K562 (cell line): ENCODE results near the gene CDKN2AIPNL. TPM values are rescaled to one million over a fixed set of nuclear protein-coding genes. Genes with fewer than 3 reads are reported as not detected.

Experiments
- BACH1 ChIP-seq: fragments of 200-800 bp; sonication (Bioruptor generic); IDR thresholded peaks from 2 replicates; pipeline ENCODE4 v1.6.1; 2016; ENCODE audit warnings: missing genetic modification characterization, missing compliant biosample characterization
- DIDO1 ChIP-seq: fragments of 450-650 bp; IDR thresholded peaks from 2 replicates; pipeline ENCODE4 v1.6.1; 2016; ENCODE audit warnings: low read depth, missing biosample characterization, missing genetic modification characterization
- GABPB2 ChIP-seq: fragments of 250-450 bp; sonication (Bioruptor Pico); conservative IDR thresholded peaks from 2 replicates; pipeline ENCODE4 v1.5.1; 2021; ENCODE audit warnings: mild to moderate bottlenecking
- KDM5B ChIP-seq: fragments of 200-600 bp; sonication (generic); IDR thresholded peaks from 2 replicates; pipeline ENCODE4 v1.6.1; 2012; ENCODE audit warnings: low read depth, mild to moderate bottlenecking, moderate library complexity, low read length, control low read depth, inconsistent platforms; ENCODE audit not compliant: insufficient replicate concordance
- NCOA1 ChIP-seq: fragments of 450-650 bp; IDR thresholded peaks from 2 replicates; pipeline ENCODE4 v1.6.1; 2016; ENCODE audit warnings: low read depth
- NCOA4 ChIP-seq: fragments of 450-650 bp; IDR thresholded peaks from 2 replicates; pipeline ENCODE4 v1.6.1; 2018; ENCODE audit warnings: mild to moderate bottlenecking; ENCODE audit not compliant: partially characterized antibody
- TBP ChIP-seq: optimal IDR thresholded peaks from 2 replicates; pipeline ENCODE3; 2011; ENCODE audit warnings: low read depth, low read length, improper control_type of control experiment
- YBX1 ChIP-seq: fragments of 450-650 bp; IDR thresholded peaks from 2 replicates; pipeline ENCODE4 v1.7.1; 2016; ENCODE audit warnings: mild to moderate bottlenecking
- ZNF717 ChIP-seq: fragments of 250-450 bp; sonication (Bioruptor Pico); IDR thresholded peaks from 2 replicates; pipeline ENCODE4 v1.5.0; 2021
- ZNF764 ChIP-seq: fragments of 250-450 bp; sonication (Bioruptor Pico); IDR thresholded peaks from 2 replicates; pipeline ENCODE4 v1.4.0; 2020; ENCODE audit warnings: low read depth, mild to moderate bottlenecking, moderate library complexity
- polyA plus RNA-seq, 8 experiments: library from polyadenylated mRNA; depleted of rRNA in 4 of 8; stranded (reverse) in 5 of 8; unstranded in 3 of 8; fragments of >200 nt; fragmentation: Nextera tagmentation in 2 of 8; fragmentation: Illumina TruSeq in 1 of 8; extraction: Ambion mirVana in 2 of 8; extraction: Trizol in 1 of 8; gene quantifications; 2 replicates each; pipeline versions ENCODE4 v1.2.1 to v1.2.3, GENCODE V29; 2011 to 2014; ENCODE audit warnings: inconsistent platforms in 1 of 8, missing spikeins in 1 of 8
- total RNA-seq, 7 experiments: library from RNA; depleted of rRNA in 6 of 7; stranded (reverse); fragments of >200 nt in 6 of 7; fragmentation: Illumina TruSeq in 2 of 7; extraction: Trizol in 2 of 7; gene quantifications; 2 replicates each; pipeline versions ENCODE4 v1.2.1 to v1.2.3, GENCODE V29; 2011 to 2021; ENCODE audit warnings: low replicate concordance in 1 of 7
- TF ChIP-seq, protein P1 (sequence below): fragments of 200-800 bp; sonication (Bioruptor generic); IDR thresholded peaks from 2 replicates; pipeline ENCODE4 v1.6.1; 2017; ENCODE audit warnings: missing genetic modification characterization, missing compliant biosample characterization
- TF ChIP-seq, protein P2 (sequence below), 2 experiments: fragments of 450-650 bp in 1 of 2; sonication (generic) in 1 of 2; formaldehyde crosslinking in 1 of 2; IDR thresholded peaks; 2 replicates each; pipeline versions ENCODE4 v1.7.1 to v1.9.0; 2016 to 2022; ENCODE audit warnings: inconsistent platforms in 1 of 2, mild to moderate bottlenecking in 1 of 2, missing genetic modification reagents in 1 of 2
- TF ChIP-seq, protein P3 (sequence below): fragments of 250-450 bp; sonication (Bioruptor Pico); IDR thresholded peaks from 2 replicates; pipeline ENCODE4 v1.5.0; 2021

CDKN2AIPNL gene
- total and polyA plus RNA-seq, 9 of the 15 experiments (the other 6 are each of a cell fraction or from before 2014, with no cell fraction given), result 19.9 to 46.9 (median 42.2) TPM

DNA sequence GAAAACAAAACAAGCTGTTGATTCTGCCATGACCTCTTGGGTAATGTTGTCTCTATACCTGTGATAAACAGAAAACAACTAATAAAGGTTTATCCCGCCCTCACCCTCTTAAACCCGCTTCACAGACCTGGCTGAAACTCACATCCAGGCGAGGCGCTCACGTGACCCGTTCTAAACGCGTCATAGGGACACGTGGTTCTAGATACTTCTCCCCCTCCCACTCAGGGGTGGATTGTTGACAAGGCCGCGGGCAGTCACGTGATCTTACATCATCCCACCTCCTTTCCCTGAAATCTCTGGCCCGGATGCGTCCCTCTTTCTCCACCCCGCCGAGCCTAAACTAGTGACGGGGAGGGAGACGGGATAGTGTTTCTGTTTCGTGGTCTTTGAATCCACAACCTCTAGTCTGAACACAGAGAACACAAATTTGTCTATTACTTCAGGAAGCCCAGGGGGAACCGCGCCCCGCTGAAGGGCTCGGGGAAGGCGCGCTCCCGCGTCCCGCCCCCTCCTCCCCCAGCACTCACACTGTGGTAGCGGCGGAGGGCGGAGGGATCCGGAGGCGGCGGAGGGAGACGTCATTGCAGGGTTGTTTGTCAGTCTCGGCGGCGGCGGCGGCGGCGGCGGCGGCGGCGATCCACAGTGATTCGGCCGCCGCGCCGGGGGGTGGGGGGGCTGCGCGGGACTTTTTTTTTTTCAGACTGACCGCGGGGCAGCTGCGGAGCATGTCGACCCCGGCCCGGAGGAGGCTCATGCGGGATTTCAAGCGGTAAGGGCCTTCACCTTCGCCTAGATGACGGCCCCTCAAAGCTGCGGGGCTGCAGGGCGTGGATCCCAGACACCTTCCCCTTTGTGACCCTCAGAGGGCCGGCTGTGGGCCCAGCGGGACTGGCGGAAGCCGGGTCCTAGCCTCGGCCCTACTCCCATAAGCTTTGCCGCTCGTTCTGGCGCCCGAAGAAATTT, 40.5 kb downstream of the CDKN2AIPNL start, which contains the start of gene UBE2B (continued):
- TF ChIP-seq, protein P1, sequence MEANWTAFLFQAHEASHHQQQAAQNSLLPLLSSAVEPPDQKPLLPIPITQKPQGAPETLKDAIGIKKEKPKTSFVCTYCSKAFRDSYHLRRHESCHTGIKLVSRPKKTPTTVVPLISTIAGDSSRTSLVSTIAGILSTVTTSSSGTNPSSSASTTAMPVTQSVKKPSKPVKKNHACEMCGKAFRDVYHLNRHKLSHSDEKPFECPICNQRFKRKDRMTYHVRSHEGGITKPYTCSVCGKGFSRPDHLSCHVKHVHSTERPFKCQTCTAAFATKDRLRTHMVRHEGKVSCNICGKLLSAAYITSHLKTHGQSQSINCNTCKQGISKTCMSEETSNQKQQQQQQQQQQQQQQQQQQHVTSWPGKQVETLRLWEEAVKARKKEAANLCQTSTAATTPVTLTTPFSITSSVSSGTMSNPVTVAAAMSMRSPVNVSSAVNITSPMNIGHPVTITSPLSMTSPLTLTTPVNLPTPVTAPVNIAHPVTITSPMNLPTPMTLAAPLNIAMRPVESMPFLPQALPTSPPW (CRISPR knock-in tag), result peak; percentile 98
- TF ChIP-seq BACH1 (tag), result peak; percentile 80; the same call in 1 of the 2 replicates
- peak; percentile 72 for TF ChIP-seq TBP
- no peak for TF ChIP-seq GABPB2 (CRISPR knock-in tag)
- no peak for TF ChIP-seq NCOA4
- peak; percentile 45 for TF ChIP-seq KDM5B
- no peak for TF ChIP-seq ZNF717
- no peak for TF ChIP-seq YBX1
- TF ChIP-seq, protein P2, sequence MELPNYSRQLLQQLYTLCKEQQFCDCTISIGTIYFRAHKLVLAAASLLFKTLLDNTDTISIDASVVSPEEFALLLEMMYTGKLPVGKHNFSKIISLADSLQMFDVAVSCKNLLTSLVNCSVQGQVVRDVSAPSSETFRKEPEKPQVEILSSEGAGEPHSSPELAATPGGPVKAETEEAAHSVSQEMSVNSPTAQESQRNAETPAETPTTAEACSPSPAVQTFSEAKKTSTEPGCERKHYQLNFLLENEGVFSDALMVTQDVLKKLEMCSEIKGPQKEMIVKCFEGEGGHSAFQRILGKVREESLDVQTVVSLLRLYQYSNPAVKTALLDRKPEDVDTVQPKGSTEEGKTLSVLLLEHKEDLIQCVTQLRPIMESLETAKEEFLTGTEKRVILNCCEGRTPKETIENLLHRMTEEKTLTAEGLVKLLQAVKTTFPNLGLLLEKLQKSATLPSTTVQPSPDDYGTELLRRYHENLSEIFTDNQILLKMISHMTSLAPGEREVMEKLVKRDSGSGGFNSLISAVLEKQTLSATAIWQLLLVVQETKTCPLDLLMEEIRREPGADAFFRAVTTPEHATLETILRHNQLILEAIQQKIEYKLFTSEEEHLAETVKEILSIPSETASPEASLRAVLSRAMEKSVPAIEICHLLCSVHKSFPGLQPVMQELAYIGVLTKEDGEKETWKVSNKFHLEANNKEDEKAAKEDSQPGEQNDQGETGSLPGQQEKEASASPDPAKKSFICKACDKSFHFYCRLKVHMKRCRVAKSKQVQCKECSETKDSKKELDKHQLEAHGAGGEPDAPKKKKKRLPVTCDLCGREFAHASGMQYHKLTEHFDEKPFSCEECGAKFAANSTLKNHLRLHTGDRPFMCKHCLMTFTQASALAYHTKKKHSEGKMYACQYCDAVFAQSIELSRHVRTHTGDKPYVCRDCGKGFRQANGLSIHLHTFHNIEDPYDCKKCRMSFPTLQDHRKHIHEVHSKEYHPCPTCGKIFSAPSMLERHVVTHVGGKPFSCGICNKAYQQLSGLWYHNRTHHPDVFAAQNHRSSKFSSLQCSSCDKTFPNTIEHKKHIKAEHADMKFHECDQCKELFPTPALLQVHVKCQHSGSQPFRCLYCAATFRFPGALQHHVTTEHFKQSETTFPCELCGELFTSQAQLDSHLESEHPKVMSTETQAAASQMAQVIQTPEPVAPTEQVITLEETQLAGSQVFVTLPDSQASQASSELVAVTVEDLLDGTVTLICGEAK (IDR thresholded peaks at IDR 0.05), result peak; percentile 70
- TF ChIP-seq, protein P2 (CRISPR knock-in tag; IDR thresholded peaks at IDR 0.05), result no peak
- peak; percentile 68 for TF ChIP-seq DIDO1
- peak; percentile 62 for TF ChIP-seq NCOA1
- TF ChIP-seq ZNF764, result no peak
- TF ChIP-seq, protein P3, sequence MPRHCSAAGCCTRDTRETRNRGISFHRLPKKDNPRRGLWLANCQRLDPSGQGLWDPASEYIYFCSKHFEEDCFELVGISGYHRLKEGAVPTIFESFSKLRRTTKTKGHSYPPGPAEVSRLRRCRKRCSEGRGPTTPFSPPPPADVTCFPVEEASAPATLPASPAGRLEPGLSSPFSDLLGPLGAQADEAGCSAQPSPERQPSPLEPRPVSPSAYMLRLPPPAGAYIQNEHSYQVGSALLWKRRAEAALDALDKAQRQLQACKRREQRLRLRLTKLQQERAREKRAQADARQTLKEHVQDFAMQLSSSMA (CRISPR knock-in tag), result 0 out of 2 replicates have a peak, but pooled peaks have one; percentile 29
